K562 (cell line): ENCODE results near the gene BEST2. TPM values are rescaled to one million over a fixed set of nuclear protein-coding genes. Genes with fewer than 3 reads are reported as not detected.

Experiments used
- POLR3A ChIP-seq: IDR thresholded peaks from 2 replicates; pipeline ENCODE4 v1.6.1; 2011; ENCODE audit warnings: borderline replicate concordance, mild to moderate bottlenecking, moderate library complexity; ENCODE audit not compliant: insufficient read length, insufficient read depth; ENCODE audit errors: extremely low read depth
- SAFB ChIP-seq: fragments of 200-400 bp; formaldehyde crosslinking; IDR thresholded peaks from 2 replicates; pipeline ENCODE4 v1.6.1; 2017; ENCODE audit warnings: low read depth, low read length, borderline replicate concordance
- TEAD1 ChIP-seq, 2 experiments: fragments of 450-650 bp in 1 of 2; sonication (generic) in 1 of 2; formaldehyde crosslinking; IDR thresholded peaks; 2 replicates each; pipeline versions ENCODE4 v1.4.0 to v1.8.0; 2020 to 2022; ENCODE audit warnings: mild to moderate bottlenecking in 2 of 2, missing genetic modification reagents in 1 of 2
- ZNF134 ChIP-seq: fragments of 250-450 bp; sonication (Bioruptor Pico); conservative IDR thresholded peaks from 2 replicates; pipeline ENCODE4 v1.4.0; 2020
- ZNF507 ChIP-seq: conservative IDR thresholded peaks from 2 replicates; pipeline ENCODE4 v1.6.1; 2017; ENCODE audit warnings: missing genetic modification characterization, missing compliant biosample characterization
- polyA plus RNA-seq, 8 experiments: library from polyadenylated mRNA; depleted of rRNA in 4 of 8; stranded (reverse) in 5 of 8; unstranded in 3 of 8; fragments of >200 nt; fragmentation: Nextera tagmentation in 2 of 8; fragmentation: Illumina TruSeq in 1 of 8; extraction: Ambion mirVana in 2 of 8; extraction: Trizol in 1 of 8; gene quantifications; 2 replicates each; pipeline versions ENCODE4 v1.2.1 to v1.2.3, GENCODE V29; 2011 to 2014; ENCODE audit warnings: inconsistent platforms in 1 of 8, missing spikeins in 1 of 8
- total RNA-seq, 7 experiments: library from RNA; depleted of rRNA in 6 of 7; stranded (reverse); fragments of >200 nt in 6 of 7; fragmentation: Illumina TruSeq in 2 of 7; extraction: Trizol in 2 of 7; gene quantifications; 2 replicates each; pipeline versions ENCODE4 v1.2.1 to v1.2.3, GENCODE V29; 2011 to 2021; ENCODE audit warnings: low replicate concordance in 1 of 7
- TF ChIP-seq, protein P1 (sequence below), 2 experiments: fragments of 450-650 bp; formaldehyde crosslinking in 1 of 2; IDR thresholded peaks; 2 replicates each; pipeline versions ENCODE4 v1.4.0 to v1.6.1; 2014 to 2020; ENCODE audit warnings: mild to moderate bottlenecking in 2 of 2, borderline replicate concordance in 1 of 2, low read depth in 1 of 2
- TF ChIP-seq, protein P2 (sequence below): fragments of 150-350 bp; conservative IDR thresholded peaks from 2 replicates; pipeline ENCODE4 v1.6.1; 2014; ENCODE audit warnings: low read length
- TF ChIP-seq, protein P3 (sequence below): sonication (generic); formaldehyde crosslinking; IDR thresholded peaks from 2 replicates; pipeline ENCODE4 v1.8.0; 2022; ENCODE audit warnings: mild to moderate bottlenecking, missing genetic modification reagents
- TF ChIP-seq, protein P4 (sequence below): sonication (generic); formaldehyde crosslinking; IDR thresholded peaks from 2 replicates; pipeline ENCODE4 v1.8.1; 2023; ENCODE audit warnings: mild to moderate bottlenecking, missing genetic modification reagents

BEST2 gene
- total and polyA plus RNA-seq, 9 of the 15 experiments (the other 6 are each of a cell fraction or from before 2014, with no cell fraction given) = not detected

DNA sequence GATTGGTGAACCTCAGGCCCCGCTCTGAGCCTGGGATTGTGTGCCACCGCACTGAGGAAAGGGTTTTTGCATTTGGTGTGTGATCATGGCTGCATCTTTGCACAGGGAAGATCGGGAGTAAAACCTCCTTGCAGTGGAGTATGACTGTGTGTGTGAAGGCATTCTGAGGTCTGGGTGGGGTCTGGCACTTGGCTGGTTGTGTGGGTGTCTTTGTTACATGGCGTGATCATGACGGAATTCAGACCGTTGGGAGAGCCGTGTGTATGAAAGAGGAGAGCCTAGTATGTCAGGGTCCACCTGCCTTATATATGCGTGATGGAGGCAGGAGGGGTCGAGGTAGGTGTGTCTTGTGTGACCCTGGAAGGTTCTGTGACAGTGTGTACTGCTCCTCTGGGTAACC is 740 bp upstream of the BEST2 start (continued):
- TF ChIP-seq, protein P1, sequence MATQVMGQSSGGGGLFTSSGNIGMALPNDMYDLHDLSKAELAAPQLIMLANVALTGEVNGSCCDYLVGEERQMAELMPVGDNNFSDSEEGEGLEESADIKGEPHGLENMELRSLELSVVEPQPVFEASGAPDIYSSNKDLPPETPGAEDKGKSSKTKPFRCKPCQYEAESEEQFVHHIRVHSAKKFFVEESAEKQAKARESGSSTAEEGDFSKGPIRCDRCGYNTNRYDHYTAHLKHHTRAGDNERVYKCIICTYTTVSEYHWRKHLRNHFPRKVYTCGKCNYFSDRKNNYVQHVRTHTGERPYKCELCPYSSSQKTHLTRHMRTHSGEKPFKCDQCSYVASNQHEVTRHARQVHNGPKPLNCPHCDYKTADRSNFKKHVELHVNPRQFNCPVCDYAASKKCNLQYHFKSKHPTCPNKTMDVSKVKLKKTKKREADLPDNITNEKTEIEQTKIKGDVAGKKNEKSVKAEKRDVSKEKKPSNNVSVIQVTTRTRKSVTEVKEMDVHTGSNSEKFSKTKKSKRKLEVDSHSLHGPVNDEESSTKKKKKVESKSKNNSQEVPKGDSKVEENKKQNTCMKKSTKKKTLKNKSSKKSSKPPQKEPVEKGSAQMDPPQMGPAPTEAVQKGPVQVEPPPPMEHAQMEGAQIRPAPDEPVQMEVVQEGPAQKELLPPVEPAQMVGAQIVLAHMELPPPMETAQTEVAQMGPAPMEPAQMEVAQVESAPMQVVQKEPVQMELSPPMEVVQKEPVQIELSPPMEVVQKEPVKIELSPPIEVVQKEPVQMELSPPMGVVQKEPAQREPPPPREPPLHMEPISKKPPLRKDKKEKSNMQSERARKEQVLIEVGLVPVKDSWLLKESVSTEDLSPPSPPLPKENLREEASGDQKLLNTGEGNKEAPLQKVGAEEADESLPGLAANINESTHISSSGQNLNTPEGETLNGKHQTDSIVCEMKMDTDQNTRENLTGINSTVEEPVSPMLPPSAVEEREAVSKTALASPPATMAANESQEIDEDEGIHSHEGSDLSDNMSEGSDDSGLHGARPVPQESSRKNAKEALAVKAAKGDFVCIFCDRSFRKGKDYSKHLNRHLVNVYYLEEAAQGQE (IDR thresholded peaks at IDR 0.05; ENCODE audit: borderline replicate concordance) = no peak
- TF ChIP-seq, protein P1 (CRISPR knock-in tag; IDR thresholded peaks at IDR 0.05; ENCODE audit: low read depth) = no peak
- TF ChIP-seq POLR3A (no peak), ZNF507 (tag) (no peak), ZNF134 (no peak), SAFB (no peak), TEAD1 (CRISPR knock-in tag; IDR thresholded peaks at IDR 0.05) (no peak)
- TF ChIP-seq, protein P2, sequence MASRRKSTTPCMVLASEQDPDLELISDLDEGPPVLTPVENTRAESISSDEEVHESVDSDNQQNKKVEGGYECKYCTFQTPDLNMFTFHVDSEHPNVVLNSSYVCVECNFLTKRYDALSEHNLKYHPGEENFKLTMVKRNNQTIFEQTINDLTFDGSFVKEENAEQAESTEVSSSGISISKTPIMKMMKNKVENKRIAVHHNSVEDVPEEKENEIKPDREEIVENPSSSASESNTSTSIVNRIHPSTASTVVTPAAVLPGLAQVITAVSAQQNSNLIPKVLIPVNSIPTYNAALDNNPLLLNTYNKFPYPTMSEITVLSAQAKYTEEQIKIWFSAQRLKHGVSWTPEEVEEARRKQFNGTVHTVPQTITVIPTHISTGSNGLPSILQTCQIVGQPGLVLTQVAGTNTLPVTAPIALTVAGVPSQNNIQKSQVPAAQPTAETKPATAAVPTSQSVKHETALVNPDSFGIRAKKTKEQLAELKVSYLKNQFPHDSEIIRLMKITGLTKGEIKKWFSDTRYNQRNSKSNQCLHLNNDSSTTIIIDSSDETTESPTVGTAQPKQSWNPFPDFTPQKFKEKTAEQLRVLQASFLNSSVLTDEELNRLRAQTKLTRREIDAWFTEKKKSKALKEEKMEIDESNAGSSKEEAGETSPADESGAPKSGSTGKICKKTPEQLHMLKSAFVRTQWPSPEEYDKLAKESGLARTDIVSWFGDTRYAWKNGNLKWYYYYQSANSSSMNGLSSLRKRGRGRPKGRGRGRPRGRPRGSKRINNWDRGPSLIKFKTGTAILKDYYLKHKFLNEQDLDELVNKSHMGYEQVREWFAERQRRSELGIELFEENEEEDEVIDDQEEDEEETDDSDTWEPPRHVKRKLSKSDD = no peak
- TF ChIP-seq, protein P3, sequence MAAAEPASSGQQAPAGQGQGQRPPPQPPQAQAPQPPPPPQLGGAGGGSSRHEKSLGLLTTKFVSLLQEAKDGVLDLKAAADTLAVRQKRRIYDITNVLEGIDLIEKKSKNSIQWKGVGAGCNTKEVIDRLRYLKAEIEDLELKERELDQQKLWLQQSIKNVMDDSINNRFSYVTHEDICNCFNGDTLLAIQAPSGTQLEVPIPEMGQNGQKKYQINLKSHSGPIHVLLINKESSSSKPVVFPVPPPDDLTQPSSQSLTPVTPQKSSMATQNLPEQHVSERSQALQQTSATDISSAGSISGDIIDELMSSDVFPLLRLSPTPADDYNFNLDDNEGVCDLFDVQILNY (CRISPR knock-in tag) = no peak
- TF ChIP-seq, protein P4, sequence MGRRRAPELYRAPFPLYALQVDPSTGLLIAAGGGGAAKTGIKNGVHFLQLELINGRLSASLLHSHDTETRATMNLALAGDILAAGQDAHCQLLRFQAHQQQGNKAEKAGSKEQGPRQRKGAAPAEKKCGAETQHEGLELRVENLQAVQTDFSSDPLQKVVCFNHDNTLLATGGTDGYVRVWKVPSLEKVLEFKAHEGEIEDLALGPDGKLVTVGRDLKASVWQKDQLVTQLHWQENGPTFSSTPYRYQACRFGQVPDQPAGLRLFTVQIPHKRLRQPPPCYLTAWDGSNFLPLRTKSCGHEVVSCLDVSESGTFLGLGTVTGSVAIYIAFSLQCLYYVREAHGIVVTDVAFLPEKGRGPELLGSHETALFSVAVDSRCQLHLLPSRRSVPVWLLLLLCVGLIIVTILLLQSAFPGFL (CRISPR knock-in tag) = no peak
